Smooth muscle cell of the brain vasculature (primary cell): ENCODE results near the gene SLC2A8.

Experiments
- DNase-seq: peaks from one replicate; pipeline ENCODE4 v3.0.0-alpha.2; 2012; ENCODE audit warnings: low read depth, low spot score

Gene SLC2A8

DNA sequence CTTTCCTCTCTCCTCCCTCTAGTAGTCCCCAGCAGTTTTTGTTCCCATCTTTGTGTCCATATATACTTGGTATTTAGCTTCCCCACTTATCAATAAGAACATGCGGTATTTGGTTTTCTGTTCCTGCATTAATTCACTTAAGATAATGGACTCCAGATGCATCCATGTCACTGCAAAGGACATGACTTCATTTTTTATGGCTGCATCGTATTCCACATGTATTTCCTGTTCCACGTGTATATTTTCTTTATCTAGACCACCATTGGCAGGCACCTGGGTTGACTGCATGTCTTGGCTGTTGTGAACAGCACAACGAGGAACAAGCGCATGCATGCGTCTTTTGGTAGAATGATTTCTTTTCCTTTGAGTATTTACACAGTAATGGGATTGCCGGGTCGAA is 33.4 kb downstream of the SLC2A8 start:
- no peak for DNase-seq

DNA sequence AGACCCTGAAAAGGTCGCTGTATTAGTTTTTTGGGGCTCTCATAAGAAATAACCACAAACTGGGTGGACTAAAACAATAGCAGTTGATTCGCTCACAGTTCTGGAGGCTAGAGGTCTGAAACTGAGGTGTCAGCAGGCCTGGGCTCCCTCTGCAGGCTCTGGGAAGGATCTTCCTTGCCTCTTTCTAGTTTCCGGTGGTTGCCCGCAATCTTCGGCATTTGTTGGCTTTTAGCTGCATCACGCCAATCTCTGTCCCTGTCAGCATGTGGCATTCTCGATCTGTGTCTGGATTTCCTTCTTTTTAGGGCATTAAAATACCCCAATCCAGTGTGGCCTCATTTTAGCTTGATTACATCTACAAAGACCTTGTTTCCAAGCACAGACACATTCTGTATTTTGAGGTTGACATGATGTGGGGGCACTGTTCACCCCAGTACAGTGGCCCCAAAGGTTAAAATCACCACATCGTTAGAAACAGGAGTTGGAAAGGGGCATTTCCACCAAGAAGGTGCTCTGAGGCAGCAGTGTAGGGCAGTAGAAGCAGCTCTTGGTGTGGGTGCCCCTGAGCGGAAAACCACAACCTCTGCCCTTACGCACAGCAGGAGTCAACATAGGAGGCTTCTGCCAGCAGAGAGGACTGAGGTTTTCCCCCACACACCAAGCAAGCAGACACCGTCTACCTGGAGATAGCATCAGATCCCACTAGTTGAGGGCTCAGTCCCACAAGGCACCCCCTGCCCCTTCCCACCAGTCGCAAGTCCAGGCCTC is 40.7 kb downstream of the SLC2A8 start:
- DNase-seq, result no peak

DNA sequence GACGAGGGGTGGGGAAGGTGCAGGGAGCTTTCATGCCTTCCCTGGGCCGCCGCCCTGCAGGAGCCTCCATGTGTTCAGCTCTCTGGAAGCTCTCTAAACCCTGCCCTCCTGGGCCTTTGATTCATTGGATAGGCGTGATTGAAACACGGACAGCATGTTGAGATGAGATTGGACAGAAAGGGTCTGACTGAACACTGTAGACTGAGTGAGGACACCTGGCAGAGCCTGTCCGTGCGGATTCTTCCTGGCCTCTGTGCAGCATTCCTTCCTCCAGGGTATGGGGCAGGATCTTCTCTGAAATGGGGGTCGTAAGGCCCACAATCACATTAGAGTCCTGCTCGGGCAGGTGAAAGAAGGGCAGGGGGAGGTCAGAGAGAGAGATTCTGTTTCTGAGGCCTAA is 41.4 kb downstream of the SLC2A8 start:
- DNase-seq, result no peak

DNA sequence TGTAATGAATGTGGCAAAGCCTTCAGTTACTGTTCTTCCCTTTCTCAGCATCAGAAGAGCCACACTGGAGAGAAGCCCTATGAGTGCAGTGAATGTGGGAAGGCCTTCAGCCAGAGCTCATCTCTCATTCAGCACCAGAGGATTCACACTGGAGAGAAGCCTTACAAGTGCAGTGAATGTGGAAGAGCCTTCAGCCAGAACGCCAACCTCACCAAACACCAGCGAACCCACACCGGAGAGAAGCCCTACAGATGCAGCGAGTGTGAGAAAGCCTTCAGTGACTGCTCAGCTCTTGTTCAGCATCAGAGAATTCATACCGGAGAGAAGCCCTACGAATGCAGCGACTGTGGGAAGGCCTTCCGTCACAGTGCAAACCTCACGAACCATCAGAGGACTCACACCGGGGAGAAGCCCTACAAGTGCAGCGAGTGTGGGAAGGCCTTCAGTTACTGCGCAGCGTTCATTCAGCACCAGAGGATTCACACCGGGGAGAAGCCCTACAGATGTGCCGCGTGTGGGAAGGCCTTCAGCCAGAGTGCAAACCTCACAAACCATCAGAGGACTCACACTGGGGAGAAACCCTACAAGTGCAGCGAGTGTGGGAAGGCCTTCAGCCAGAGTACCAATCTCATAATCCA is 47.4 kb downstream of the SLC2A8 start:
- no peak for DNase-seq

DNA sequence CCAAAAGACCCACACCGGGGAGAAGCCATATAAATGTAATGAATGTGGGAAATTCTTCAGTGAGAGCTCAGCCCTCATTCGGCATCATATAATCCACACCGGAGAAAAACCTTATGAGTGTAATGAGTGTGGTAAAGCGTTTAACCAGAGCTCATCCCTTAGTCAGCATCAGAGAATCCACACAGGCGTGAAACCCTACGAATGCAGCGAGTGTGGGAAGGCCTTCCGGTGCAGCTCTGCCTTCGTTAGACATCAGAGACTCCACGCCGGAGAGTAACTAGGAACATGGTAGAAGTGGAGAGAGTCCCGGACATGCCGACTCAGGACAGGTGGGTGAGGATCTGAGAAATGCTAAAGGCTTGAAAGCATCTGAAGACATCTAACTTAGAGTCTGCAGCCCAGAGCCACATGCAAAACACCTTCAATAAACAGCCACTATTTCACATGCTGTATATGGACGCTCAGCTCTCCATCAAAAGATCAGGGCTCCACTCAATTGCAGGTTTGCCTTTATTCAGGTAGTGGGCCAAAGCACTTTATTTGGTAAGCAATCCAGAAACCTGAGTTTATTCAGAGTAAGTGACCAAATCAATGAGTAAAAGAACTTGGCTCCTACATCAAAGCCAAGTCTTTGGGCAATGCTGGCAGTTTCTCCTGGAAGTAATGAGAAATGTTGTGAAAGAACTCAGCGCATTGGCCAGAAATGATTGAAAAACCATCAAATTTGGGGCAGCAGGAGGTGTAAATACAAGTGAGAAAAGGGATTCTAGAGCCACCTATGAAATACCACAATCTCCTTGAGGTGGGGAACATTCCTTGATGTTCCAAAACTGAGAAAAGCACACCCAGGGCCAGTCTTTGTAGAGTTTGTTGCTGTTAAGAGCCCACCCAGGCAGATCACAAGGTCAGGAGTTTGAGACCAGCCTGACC is 48.2 kb downstream of the SLC2A8 start:
- DNase-seq, result no peak

DNA sequence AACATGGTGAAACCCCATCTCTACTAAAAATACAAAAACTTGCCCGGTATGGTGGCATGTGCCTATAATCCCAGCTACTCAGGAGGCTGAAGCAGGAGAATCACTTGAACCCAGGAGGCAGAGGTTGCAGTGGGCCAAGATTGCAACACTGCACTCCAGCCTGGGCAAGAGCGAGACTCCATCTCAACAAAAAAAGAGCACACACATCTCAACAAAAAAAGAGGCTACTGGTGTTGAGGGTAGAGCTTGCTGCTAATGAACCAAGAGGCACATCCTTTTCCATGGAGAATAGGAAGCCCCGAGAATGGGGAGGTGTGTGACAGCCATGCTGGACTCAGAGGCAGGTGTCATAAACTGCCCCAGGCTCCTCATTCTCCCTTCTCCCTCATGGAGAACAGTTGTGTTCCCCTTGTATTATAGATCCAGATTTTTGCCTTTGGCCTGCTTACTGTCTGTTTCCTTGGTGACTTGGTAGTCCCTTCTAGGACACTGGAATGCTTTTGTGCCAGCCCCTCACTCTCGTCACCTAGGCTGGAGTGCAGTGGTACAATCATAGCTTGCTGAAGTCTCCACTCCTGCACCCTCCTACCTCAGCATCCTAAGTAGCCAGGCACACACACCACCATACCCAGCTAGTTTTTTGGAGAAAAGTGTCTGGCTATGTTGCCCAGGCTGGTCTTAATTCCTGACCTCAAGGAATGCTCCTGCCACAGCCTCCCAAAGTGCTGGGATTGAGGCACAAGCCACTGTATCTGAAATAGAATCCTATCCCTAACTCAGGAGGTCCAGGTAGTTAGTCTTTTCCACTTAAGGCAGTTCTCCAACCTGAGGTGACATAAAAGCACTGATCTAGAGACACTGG is 49.1 kb downstream of the SLC2A8 start:
- no peak for DNase-seq

DNA sequence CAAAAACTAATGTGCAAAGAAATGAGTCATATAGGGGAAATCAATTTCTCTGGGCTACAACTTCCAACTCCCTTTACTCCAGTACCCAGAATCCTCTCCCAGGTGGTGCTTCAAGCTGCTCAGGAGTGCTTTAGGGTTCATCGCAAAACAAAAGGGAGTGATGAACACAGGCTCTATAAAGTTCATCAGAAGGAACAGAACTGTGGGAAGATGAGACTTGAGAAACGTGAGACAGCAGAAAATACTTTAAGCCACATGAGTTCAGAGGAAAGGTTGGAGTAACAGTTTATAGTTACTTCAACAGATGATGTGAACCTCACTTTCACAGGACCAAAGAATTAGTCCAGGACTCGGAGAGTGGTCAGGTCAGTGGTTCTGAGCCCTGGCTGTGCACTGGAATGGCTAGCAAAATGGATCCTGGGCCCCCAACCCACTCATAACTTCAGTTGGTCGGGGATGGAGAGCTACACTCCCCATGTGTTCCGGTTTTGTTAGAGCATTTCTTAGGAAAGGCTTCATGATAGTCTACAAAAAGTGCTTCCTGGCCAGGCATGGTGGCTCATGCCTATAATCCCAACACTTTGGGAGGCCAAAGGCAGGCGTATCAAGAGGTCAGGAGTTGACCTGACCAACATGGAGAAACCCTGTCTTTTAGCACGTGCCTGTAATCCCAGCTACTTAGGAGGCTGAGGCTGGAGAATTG is 49.9 kb downstream of the SLC2A8 start:
- no peak for DNase-seq

DNA sequence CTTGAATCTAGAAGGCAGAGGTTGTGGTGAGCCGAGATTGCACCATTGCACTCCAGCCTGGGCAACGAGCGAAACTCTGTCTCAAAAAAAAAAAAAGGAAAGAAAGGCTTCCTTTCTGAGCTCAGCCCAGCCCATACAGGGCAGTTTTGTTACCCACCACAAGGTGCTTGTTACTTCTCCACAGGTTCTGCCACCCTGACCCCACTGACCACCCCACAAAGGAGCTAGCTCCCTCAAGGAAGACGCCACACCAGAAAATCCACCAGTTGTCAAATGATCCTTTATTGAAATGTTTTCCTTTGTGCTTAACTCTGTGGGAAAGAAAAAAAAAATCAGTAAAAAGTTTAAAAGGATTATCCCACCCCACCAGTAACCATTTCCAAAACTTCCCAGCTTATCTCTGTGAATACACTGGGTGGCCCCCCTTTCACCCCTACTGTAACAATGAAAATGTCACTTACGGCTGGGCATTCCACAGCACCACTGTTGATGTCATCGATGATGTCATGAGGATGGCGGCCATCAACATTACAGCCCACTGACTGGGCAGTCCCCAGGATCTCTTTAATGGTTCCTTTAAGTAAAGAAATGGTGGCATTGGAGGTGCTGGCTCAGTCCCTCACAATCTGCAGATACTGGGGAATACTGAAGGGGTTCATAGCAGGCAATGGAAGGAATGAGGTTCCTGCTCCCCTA is 50.6 kb downstream of the SLC2A8 start:
- DNase-seq, result no peak

DNA sequence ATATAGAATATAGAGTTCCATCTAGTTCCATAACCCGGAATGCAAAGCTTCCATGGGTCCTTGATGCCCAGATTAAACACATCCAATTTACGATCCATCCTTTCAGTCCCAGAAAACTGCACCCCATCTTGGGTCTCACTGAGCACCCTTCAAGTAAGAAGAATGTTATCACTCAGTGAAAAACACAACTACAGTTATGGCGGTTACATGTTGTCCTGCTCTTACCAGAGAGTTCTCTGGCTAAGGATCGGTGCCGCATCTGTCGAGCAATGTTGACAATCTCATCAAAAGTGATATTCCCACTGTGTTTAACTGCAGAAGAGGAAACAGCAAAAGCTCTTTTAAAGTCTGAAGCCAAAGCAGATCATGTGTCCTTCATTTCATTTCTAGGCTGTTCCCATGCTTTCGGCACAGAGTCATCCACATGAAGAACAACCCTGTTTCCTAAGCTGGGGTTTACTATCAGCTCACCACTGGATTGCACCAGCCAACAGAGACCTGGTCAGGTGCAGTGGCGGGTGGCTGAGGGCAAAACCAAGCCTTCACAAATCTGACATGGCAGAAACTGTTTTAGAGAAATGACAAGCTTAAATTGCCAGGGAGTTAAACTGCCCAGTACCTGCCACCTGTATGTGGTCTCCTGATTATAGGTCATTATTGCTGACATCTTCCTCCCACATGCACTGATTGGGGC is 51.3 kb downstream of the SLC2A8 start:
- DNase-seq, result no peak

DNA sequence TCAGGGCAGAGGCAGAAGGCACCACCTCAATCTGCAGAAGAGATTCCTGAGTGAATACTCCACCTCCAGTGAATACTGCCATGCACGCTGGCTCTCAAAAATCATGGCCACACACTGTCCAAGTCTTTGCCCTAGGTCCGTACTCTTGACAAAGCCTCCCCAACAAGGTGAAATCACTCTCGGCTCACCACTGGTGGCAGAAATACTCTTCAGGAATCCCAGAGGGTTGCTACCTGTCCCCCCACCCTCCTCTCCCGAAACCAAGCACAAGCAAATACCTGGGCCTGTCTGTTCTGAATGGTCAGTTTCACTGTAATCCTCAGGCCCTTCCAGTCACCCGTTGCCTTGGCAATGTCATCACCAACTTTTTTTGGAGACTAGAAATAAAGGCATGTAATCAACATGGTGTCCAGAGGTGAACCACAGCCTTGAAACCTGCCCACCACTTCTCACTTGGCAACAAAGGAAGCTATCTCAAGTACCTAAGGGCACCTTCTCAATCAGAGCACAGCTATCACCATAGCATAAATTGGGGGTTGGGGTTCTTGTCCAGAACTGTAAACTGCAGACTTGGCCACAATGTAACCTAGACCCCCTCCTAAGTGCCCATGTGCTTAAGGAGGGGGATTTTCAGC is 52.5 kb downstream of the SLC2A8 start:
- DNase-seq, result no peak

DNA sequence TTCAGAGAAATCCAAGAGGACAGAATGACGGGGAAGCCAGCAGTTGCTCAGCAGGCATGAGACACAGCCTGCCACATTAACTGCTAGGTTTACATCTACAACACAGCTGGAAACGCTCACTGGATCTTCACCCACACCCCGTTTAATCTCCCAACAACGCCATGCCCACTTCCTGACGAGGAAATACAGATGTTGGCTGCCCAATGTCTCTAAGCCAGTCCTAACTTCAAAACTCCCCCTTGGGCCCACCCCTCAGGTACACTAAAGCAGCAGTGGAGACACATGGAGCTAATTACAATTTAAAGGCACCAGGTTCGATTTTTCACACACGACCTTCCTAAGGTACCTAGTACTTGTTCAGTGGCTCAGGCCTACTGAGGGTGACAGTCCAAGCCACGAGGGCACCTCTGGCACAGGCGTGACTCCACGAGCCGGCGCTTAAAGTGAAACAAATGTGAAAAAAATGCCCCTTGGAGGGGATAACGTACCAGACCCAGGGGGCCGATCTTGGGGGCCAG is 53.3 kb downstream of the SLC2A8 start:
- no peak for DNase-seq

DNA sequence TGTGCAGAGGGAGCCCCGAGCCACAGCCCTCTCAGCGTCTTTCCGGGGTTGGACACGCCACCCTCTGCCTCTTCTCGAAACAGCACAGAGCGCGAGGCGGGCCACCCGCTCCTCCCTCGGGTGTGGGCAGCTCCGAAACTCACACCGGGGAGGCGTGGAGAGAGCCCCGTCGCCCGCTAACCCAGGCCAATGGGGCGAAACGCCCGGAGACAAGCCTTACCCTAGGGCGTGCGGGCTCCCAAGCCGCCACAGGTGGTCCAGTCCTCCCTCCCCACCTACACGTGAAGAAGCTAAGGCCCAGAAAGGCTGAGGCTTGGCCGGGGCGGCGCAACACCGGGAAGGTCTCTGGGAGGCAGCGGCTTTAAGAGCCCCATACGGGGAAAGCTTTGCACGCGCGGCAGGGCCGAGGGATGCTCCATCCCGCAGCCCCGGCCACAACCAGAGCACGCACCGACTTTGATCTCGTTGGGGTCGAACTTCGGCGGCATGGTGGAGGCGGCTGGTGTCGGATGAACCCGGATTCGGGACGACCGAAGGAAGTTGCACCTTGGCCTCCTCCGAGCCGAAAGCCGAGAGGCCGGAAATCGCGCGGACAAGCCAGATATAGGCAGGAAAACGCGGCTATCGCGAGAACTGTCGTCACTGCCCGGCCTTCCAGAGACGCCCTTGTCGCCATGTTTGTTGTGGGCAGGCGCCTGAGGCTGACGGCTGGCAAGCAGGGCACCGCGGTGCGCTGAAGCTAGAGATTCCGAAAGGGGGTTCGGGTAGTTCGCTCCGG is 54.0 kb downstream of the SLC2A8 start, which contains the start of the genes LRSAM1 and RPL12:
Gene LRSAM1 (plus strand): TSS at position 681 of the 778 bp plus-strand sequence. CDS start 3,018 bp downstream, outside the sequence.
Gene RPL12 (minus strand): TSS at position 577 of the 778 bp plus-strand sequence. CDS start 89 bp downstream, at position 488.
- DNase-seq, result peak; percentile 91

DNA sequence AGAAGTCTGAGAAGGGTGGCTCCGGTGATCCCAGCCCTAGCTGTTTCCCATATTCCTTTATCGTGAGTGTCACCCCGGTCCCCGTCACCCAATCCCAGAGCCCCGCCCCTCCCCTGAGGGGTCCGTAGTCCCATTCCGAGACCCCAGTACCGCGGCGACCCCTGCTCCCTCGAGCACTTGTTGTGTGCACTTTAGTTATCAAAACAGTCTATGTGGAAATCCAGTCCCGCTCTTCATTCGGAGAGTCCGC is 54.6 kb downstream of the SLC2A8 start:
- DNase-seq, result no peak

DNA sequence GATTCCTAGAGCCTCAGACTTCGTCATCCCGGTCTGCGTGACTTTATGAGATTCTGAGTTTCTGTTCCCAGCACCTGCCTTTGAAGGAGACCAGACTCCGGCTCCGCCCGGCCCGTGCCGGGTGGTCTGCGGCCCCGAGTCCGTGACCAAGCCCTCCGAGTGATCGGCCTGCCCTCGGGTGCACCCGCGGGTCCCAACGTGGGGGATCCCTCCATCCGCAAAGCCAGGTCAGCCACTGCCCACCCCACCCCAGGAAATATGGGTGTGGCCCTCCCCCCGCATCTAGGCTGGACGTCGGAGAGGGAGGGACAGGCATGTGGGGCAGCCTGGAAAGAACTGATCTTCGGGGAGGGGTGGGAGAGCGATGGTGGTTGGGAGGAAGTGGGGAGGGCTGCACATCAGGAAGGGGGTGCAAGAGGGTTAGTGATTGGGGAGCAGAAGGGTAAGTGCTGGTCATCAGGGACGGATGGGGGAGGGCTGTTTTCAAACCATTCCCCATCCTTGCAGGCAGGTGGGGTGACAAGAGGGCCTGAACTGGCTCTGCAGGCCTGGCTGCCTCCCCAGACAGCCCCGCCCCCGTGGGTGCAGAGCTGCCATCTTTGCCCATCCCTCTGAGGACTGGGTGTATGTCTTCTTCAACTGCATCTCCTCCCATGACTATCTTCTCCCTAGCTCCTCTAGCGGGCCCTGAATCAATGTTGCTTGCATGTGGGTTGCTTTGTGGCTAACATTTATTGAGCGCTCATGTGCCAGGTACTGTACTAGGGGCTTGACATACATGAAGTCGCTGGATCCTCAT is 55.1 kb downstream of the SLC2A8 start:
- no peak for DNase-seq

DNA sequence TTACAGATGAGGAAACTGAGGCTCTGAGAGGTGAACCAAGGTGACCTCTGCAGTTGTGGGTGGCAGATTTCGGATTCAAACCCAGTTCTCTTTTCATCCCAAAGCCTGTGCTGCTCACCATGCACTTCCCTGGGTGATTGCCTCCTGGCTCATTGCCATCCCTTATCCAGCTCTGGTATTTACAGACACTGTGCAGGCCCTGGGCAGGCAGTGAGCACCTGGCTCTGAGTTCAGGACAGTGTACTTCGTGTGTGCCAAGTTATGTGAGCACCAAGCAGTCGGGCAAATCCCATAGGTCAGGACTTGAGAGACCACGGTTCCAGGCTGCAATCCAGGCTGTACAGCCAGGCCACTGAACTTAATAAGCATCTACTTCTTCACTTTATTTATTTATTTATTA is 55.7 kb downstream of the SLC2A8 start:
- no peak for DNase-seq

DNA sequence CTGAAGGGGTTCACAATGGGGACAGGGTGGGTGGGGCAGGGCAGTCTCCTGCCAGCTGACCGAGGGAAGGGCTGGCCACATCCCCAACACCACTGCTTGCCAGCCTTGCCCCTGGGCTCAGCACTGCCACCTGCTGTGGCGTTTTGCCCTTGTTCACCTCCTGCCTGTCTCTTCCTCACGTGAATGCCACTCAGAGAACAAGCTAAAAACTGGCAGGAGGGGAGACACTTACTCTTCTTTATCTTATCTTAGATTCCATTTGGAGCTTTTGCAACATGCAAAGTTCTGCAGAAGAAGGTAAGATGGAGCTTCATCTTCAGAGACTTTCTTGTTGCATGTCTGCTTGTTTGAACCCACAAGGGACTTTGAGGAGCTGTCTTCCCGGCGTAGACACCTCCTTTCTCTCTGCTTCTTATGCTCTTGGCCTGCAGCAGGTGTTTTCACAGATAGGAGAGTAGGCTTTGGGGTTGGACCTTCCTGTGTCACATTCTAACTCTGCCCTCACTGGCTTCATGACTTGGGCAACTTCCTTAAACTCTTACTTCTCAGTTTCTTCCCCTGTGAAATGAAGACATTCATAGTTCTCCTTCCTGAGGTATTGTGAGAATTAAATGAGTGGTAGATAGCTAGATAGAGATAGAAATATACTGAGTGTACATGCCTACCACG is 58.5 kb downstream of the SLC2A8 start:
- no peak for DNase-seq
